A673 (cell line): ENCODE results near the gene XPNPEP3. TPM values are rescaled to one million over a fixed set of nuclear protein-coding genes. Genes with fewer than 3 reads are reported as not detected.

Experiments
- BruUV-seq: library from RNA; stranded (reverse); fragments of 400-500 nt; replicated peaks from 2 replicates; lab custom pipeline; 2021; lab: Mats Ljungman, UMichigan
- CTCF ChIA-PET: fragments of 300-600 bp; sonication (Branson Sonifier 250); formaldehyde crosslinking; loops from one replicate; lab custom pipeline; 2022; ENCODE audit warnings: antibody characterized with exemption; lab: Charles Lee
- POLR2A ChIA-PET: fragments of 300-600 bp; sonication (Branson Sonifier 250); formaldehyde crosslinking; loops from one replicate; lab custom pipeline; 2022; ENCODE audit warnings: antibody characterized with exemption; ENCODE audit not compliant: low non-redundant PET; lab: Charles Lee
- DNase-seq: peaks from one replicate; pipeline ENCODE4 v3.0.0-alpha.2; 2015; ENCODE audit warnings: low spot score
- H3K27ac ChIP-seq: fragments of 200-600 bp; sonication (generic); 2 replicates; pipeline ENCODE4 v1.5.1; 2016; ENCODE audit warnings: mixed run types, low read depth, mild to moderate bottlenecking, mixed read lengths, antibody characterized with exemption, low read length; ENCODE audit not compliant: poor library complexity, severe bottlenecking
- H3K27me3 ChIP-seq: fragments of 200-600 bp; sonication (generic); replicated peaks from 2 replicates; pipeline ENCODE4 v1.6.1; 2017; ENCODE audit warnings: mixed run types, low read depth, mild to moderate bottlenecking, mixed read lengths, antibody characterized with exemption, low read length; ENCODE audit not compliant: insufficient read depth, poor library complexity
- H3K36me3 ChIP-seq: fragments of 200-600 bp; sonication (generic); 2 replicates; pipeline ENCODE4 v1.6.1; 2016; ENCODE audit warnings: mixed run types, mild to moderate bottlenecking, mixed read lengths, antibody characterized with exemption, low read length; ENCODE audit not compliant: insufficient read depth, poor library complexity, severe bottlenecking
- H3K4me1 ChIP-seq: fragments of 200-600 bp; sonication (generic); 2 replicates; pipeline ENCODE4 v1.6.1; 2017; ENCODE audit warnings: mixed run types, mild to moderate bottlenecking, mixed read lengths, antibody characterized with exemption, low read length; ENCODE audit not compliant: insufficient read depth, poor library complexity, severe bottlenecking
- H3K4me3 ChIP-seq: fragments of 200-600 bp; sonication (generic); 2 replicates; pipeline ENCODE4 v1.5.1; 2016; ENCODE audit warnings: low read depth, mixed run types, mild to moderate bottlenecking, mixed read lengths, low read length; ENCODE audit not compliant: poor library complexity, severe bottlenecking
- H3K9me3 ChIP-seq: fragments of 200-600 bp; sonication (generic); 2 replicates; pipeline ENCODE4 v1.6.1; 2016; ENCODE audit warnings: mixed run types, low read depth, mild to moderate bottlenecking, mixed read lengths, antibody characterized with exemption, low read length; ENCODE audit not compliant: poor library complexity, severe bottlenecking
- EZH2 ChIP-seq: fragments of 200-600 bp; sonication (generic); IDR thresholded peaks from 2 replicates; pipeline ENCODE4 v1.6.1; 2017; ENCODE audit warnings: borderline replicate concordance, low read depth, mild to moderate bottlenecking, mixed read lengths, antibody characterized with exemption, low read length; ENCODE audit not compliant: poor library complexity, severe bottlenecking
- intact Hi-C: fragments of 100-400 bp; cut with micrococcal nuclease; formaldehyde crosslinking; loops from one replicate; pipeline ENCODE4 v1.10.0; 2022; ENCODE audit not compliant: unreplicated experiment
- total RNA-seq: library from RNA; stranded (reverse); gene quantifications from 2 replicates; pipeline ENCODE4 v1.2.3, GENCODE V29; 2021
- TF ChIP-seq, protein P1 (sequence below): fragments of 300-800, 200-600 bp; sonication (generic); conservative IDR thresholded peaks from 2 replicates; pipeline ENCODE4 v1.5.1; 2017; ENCODE audit warnings: low read depth, mild to moderate bottlenecking, antibody characterized with exemption, low read length, moderate library complexity, mixed read lengths

XPNPEP3 gene
- total RNA-seq, 1 experiment from 2014 or later, result 31.3 TPM

DNA sequence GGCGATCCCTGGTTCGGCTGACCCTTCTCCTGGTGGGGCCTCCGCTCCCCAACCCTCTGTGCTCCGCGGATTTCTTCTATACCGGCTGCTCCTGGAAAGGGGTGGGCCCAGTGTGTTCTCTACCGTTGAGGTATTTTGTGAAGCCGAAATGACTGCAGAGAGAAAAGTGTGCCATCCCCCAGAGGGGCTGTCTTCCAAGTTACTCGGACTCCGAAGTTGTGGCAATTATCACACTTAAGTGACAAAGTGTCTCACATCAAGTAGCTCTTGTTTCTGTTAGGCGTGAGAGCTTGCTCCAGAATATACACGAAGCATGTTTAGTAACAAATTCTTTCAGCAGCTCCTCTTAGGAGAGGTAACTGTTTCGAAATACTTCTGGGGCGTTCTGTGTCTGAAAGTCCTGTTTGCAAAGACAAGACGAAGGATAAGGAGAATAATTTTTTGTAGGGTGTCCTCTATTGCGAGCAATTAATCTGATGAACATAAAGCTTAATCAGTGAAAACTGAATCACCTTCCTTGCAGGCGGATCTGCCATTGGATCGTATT is 434 bp downstream of the XPNPEP3 start:
- Histone ChIP-seq H3K27ac (peak overlapping the region; percentile 98), H3K4me1 (peaks cover 8% of the 10 kb centered on the region), H3K9me3 (no peaks in the 10 kb centered on the region), H3K4me3 (peak overlapping the region; percentile 75), H3K27me3 (no peaks in the 10 kb centered on the region), H3K36me3 (peaks cover 17% of the 10 kb centered on the region)
- intact Hi-C loops, result no loop called here
- BruUV-seq, result TSS peak; percentile 60
- no peak for DNase-seq
- TF ChIP-seq EZH2, result no peak
- TF ChIP-seq, protein P1, sequence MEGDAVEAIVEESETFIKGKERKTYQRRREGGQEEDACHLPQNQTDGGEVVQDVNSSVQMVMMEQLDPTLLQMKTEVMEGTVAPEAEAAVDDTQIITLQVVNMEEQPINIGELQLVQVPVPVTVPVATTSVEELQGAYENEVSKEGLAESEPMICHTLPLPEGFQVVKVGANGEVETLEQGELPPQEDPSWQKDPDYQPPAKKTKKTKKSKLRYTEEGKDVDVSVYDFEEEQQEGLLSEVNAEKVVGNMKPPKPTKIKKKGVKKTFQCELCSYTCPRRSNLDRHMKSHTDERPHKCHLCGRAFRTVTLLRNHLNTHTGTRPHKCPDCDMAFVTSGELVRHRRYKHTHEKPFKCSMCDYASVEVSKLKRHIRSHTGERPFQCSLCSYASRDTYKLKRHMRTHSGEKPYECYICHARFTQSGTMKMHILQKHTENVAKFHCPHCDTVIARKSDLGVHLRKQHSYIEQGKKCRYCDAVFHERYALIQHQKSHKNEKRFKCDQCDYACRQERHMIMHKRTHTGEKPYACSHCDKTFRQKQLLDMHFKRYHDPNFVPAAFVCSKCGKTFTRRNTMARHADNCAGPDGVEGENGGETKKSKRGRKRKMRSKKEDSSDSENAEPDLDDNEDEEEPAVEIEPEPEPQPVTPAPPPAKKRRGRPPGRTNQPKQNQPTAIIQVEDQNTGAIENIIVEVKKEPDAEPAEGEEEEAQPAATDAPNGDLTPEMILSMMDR, result no peak
- CTCF ChIA-PET, result interaction anchor here (0.7 to 1.1 kb wide), 2 partner anchors 41 to 175 kb away, joined by 3 to 4 read pairs; no protein-coding TSS in a partner anchor
- POLR2A ChIA-PET, result interaction anchor here (0.6 kb wide), 1 partner anchor 514 kb away, joined by 3 read pairs; no protein-coding TSS in a partner anchor

DNA sequence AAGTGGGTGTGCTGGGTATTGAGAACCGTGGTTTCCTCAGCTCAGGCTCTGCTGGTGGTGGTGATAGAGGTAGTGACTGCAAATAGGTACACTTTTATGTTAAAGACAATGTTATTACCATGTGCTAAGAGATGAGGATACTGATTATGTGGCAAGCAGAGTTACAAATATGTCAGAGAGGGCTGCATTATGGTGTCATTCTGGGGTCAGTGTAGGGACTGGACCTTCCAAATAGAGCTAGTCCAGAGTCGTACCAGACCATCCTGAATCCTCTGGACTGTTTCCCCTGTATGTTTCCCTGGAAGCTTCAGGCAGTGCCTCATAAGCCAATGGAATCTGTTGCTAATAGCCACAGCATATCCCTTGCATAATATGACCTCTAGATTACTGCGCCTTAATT is 5.1 kb downstream of the XPNPEP3 start, which contains the start of gene DNAJB7:
DNAJB7 (minus strand) TSS at position 101 of the 400 bp plus-strand sequence. CDS start 119 bp downstream, outside the sequence.
- Histone ChIP-seq H3K4me3 (no peak within 1 kb of the TSS), H3K4me1 (peaks cover 4% of the 10 kb centered on the region), H3K9me3 (no peaks in the 10 kb centered on the region), H3K36me3 (peaks cover 17% of the 10 kb centered on the region), H3K27me3 (no peaks in the 10 kb centered on the region), H3K27ac (no peak within 1 kb of the TSS)
- CTCF ChIA-PET, result interaction anchor here (1.5 kb wide), 1 partner anchor 179 kb away, joined by 4 read pairs; no protein-coding TSS in a partner anchor
- no peak for DNase-seq
- TF ChIP-seq EZH2, result no peak
- TF ChIP-seq, protein P1, result no peak
- intact Hi-C loops, result no loop called here
- POLR2A ChIA-PET, result no interaction called here
- BruUV-seq, result no TSS peak

DNA sequence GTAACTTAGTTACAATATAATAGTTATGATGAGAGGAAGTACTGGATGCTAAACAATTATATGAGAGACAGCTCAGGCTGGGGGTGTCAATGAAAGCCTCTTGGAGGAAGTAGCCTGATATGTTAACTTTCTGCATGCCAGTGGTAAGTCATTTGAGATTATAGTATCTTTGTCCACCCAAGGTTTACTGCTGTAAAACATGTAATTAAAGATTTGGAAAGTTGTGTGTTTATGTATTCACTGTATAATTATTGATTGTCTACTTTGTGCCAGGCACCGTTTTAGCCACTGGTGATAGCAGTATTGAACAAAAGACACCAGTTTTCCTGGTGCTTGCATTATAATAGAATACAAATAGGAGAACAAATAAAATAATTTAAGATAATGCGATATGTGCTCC is 5.6 kb downstream of the XPNPEP3 start:
- no peak for TF ChIP-seq EZH2
- TF ChIP-seq, protein P1, result no peak
- H3K9me3 ChIP-seq, result no peaks in the 10 kb centered on the region
- peaks cover 4% of the 10 kb centered on the region for H3K4me1 ChIP-seq
- DNase-seq, result no peak
- ChIA-PET CTCF (no interaction called here), POLR2A (no interaction called here)
- BruUV-seq, result no TSS peak
- H3K36me3 ChIP-seq, result peaks cover 17% of the 10 kb centered on the region
- intact Hi-C loops, result no loop called here
- no peak overlapping the region for H3K27ac ChIP-seq
- H3K27me3 ChIP-seq, result no peaks in the 10 kb centered on the region
- no peak overlapping the region for H3K4me3 ChIP-seq
